ENCODE results near the gene TBRG4.
A peak's percentile ranks its signal among the peaks of the same experiment; 100 is the strongest.
"Not testable (repeated sequence)": the region's sequence is repeated elsewhere in the genome, so short reads cannot be mapped to it uniquely, and the experiment has no call there.

The TBRG4 gene

GRCh38 chr7:45117582-45117981, 6.1 kb upstream of the TBRG4 start:
- no peak for DNase-seq (ENCODE audit: low spot score)

GRCh38 chr7:45116048-45116447, 4.6 kb upstream of the TBRG4 start:
- no peak for DNase-seq (ENCODE audit: low spot score)

- DNase-seq (ENCODE audit: low spot score) = no peak
These were observed 3.4 kb upstream of the TBRG4 start for GRCh38 chr7:45114926-45115325.

GRCh38 chr7:45114257-45114656, 2.8 kb upstream of the TBRG4 start:
- DNase-seq (ENCODE audit: low spot score) = not testable (repeated sequence)

- DNase-seq (ENCODE audit: low spot score) = no peak
These were observed 1.2 kb upstream of the TBRG4 start for GRCh38 chr7:45112648-45113047.

GRCh38 chr7:45108863-45109262, 2.6 kb downstream of the TBRG4 start:
- peak; percentile 31 for DNase-seq (ENCODE audit: low spot score)

- no peak for DNase-seq (ENCODE audit: low spot score)
These were observed 4.1 kb downstream of the TBRG4 start for GRCh38 chr7:45107356-45107755.

GRCh38 chr7:45106820-45107219, 4.7 kb downstream of the TBRG4 start:
- no peak for DNase-seq (ENCODE audit: low spot score)

- DNase-seq (ENCODE audit: low spot score) = peak; percentile 17
These were observed 5.8 kb downstream of the TBRG4 start for GRCh38 chr7:45105588-45106188.

- no peak for DNase-seq (ENCODE audit: low spot score)
These were observed 6.5 kb downstream of the TBRG4 start for GRCh38 chr7:45104844-45105587.

- DNase-seq (ENCODE audit: low spot score) = peak; percentile 36
These were observed 7.3 kb downstream of the TBRG4 start for GRCh38 chr7:45103958-45104843.

GRCh38 chr7:45102785-45103712, 8.4 kb downstream of the TBRG4 start:
- DNase-seq (ENCODE audit: low spot score) = peak; percentile 27

GRCh38 chr7:45101748-45102147, 9.7 kb downstream of the TBRG4 start:
- DNase-seq (ENCODE audit: low spot score) = no peak

- no peak for DNase-seq (ENCODE audit: low spot score)
These were observed 10.6 kb downstream of the TBRG4 start for GRCh38 chr7:45100761-45101480.

GRCh38 chr7:45099891-45100760, 11.4 kb downstream of the TBRG4 start:
- DNase-seq (ENCODE audit: low spot score) = no peak

GRCh38 chr7:45098983-45099839, 12.3 kb downstream of the TBRG4 start:
- no peak for DNase-seq (ENCODE audit: low spot score)

- DNase-seq (ENCODE audit: low spot score) = no peak
These were observed 18.6 kb downstream of the TBRG4 start for GRCh38 chr7:45092931-45093235.

GRCh38 chr7:45092100-45092930, 19.2 kb downstream of the TBRG4 start:
- DNase-seq (ENCODE audit: low spot score) = no peak
